ENCODE data around the gene PAX2. TPM values are rescaled to one million over a fixed set of nuclear protein-coding genes. Genes with fewer than 3 reads are reported as not detected.

PAX2 gene
- total and polyA plus RNA-seq, 12 donors, result 0.07 to 0.25 (median 0.10) TPM; not detected in 8

- Histone ChIP-seq H3K9me3 (replicated peaks in 1 of 3) (no peaks in the 10 kb centered on the region), H3K27ac (no peak overlapping the region), H3K36me3 (replicated peaks in 1 of 2) (no peaks in the 10 kb centered on the region), H3K4me1 (replicated peaks in 1 of 2) (no peaks in the 10 kb centered on the region), H3K27me3 (no peaks in the 10 kb centered on the region), H3K4me3 (no peak overlapping the region)
- no peak for DNase-seq
- no peak for TF ChIP-seq POLR2A (IDR thresholded peaks at IDR 0.05)
- TF ChIP-seq, protein P1, sequence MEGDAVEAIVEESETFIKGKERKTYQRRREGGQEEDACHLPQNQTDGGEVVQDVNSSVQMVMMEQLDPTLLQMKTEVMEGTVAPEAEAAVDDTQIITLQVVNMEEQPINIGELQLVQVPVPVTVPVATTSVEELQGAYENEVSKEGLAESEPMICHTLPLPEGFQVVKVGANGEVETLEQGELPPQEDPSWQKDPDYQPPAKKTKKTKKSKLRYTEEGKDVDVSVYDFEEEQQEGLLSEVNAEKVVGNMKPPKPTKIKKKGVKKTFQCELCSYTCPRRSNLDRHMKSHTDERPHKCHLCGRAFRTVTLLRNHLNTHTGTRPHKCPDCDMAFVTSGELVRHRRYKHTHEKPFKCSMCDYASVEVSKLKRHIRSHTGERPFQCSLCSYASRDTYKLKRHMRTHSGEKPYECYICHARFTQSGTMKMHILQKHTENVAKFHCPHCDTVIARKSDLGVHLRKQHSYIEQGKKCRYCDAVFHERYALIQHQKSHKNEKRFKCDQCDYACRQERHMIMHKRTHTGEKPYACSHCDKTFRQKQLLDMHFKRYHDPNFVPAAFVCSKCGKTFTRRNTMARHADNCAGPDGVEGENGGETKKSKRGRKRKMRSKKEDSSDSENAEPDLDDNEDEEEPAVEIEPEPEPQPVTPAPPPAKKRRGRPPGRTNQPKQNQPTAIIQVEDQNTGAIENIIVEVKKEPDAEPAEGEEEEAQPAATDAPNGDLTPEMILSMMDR (IDR thresholded peaks at IDR 0.05), result no peak
- intact Hi-C loops (cut with DNase I), result no loop called here
- 77 to 89% (median 83%) methylated on average over 6 to 9 of the region's 9 CpGs for WGBS, 4 donors
These were observed 33.9 kb downstream of the PAX2 start for GRCh38 chr10:100779329-100779728.

- H3K27ac ChIP-seq, result no peak overlapping the region
- no peaks in the 10 kb centered on the region for H3K9me3 ChIP-seq (replicated peaks in 1 of 3)
- intact Hi-C loops (cut with DNase I), result no loop called here
- DNase-seq, result no peak
- no peak overlapping the region for H3K4me3 ChIP-seq
- TF ChIP-seq, protein P1 (IDR thresholded peaks at IDR 0.05), result no peak
- TF ChIP-seq POLR2A (IDR thresholded peaks at IDR 0.05), result no peak
- H3K4me1 ChIP-seq (replicated peaks in 1 of 2), result no peaks in the 10 kb centered on the region
- WGBS, 4 donors, result 70 to 90% (median 86%) methylated on average over 2 of the region's 2 CpGs
- H3K36me3 ChIP-seq (replicated peaks in 1 of 2), result no peaks in the 10 kb centered on the region
- H3K27me3 ChIP-seq, result no peaks in the 10 kb centered on the region
These were observed 34.9 kb downstream of the PAX2 start for GRCh38 chr10:100780324-100780723.

- Histone ChIP-seq H3K9me3 (replicated peaks in 1 of 3) (no peaks in the 10 kb centered on the region), H3K27me3 (no peaks in the 10 kb centered on the region), H3K4me1 (replicated peaks in 1 of 2) (no peaks in the 10 kb centered on the region), H3K36me3 (replicated peaks in 1 of 2) (no peaks in the 10 kb centered on the region), H3K27ac (no peak overlapping the region), H3K4me3 (no peak overlapping the region)
- WGBS, 4 donors, result 72 to 78% (median 75%) methylated on average over 10 to 11 of the region's 11 CpGs
- intact Hi-C loops (cut with DNase I), result no loop called here
- no peak for DNase-seq
- no peak for TF ChIP-seq POLR2A (IDR thresholded peaks at IDR 0.05)
- TF ChIP-seq, protein P1 (IDR thresholded peaks at IDR 0.05), result no peak
These were observed 35.8 kb downstream of the PAX2 start for GRCh38 chr10:100781145-100781665.

- intact Hi-C loops (cut with DNase I), result no loop called here
- TF ChIP-seq POLR2A (IDR thresholded peaks at IDR 0.05), result no peak
- TF ChIP-seq, protein P1 (IDR thresholded peaks at IDR 0.05), result no peak
- no peak overlapping the region for H3K27ac ChIP-seq
- DNase-seq, result no peak
- no peaks in the 10 kb centered on the region for H3K4me1 ChIP-seq (replicated peaks in 1 of 2)
- no peaks in the 10 kb centered on the region for H3K27me3 ChIP-seq
- no peaks in the 10 kb centered on the region for H3K36me3 ChIP-seq (replicated peaks in 1 of 2)
- no peaks in the 10 kb centered on the region for H3K9me3 ChIP-seq (replicated peaks in 1 of 3)
- 76 to 88% (median 83%) methylated on average over 13 of the region's 13 CpGs for WGBS, 4 donors
- H3K4me3 ChIP-seq, result no peak overlapping the region
These were observed 37.3 kb downstream of the PAX2 start for GRCh38 chr10:100782461-100783244.

All from adrenal gland (tissue), 12 donors.